ENCODE results near the gene TCP1.

DNA sequence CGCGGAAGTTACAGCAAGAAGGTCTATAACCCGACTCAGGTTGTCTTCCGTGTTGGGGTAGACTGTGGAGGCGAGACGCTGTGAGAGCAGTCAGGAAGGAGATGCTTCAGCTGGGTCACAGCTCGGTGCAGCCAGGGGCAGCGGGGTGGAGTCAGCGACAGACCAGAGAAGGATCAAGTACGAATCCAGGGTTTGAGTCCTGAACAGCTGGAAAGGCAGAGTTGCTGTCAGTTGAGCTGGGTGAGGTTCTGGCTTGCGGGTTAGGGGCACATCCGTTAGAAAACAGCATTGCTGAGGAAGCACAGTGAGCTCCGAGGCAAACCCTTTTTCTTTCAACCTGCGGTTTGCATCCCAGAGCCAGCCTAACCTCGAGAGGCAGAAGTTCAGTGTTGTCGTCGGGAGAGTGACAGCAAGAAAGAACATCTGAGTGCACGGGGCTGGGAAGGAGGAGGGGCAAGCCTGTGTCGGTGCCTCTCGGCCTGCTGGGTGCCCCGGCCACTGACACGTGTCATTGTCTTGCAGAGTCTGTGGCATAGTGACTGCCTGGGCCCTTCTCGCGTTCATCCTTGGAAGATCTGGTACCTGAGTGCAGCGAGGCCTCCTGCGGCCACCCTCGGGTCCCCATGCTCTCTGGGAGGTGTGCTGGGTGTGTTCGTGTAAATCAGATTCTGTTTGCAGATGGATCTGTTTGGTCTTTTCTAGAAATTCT, 30.7 kb upstream of the TCP1 start:
- TF ChIP-seq, protein P1, sequence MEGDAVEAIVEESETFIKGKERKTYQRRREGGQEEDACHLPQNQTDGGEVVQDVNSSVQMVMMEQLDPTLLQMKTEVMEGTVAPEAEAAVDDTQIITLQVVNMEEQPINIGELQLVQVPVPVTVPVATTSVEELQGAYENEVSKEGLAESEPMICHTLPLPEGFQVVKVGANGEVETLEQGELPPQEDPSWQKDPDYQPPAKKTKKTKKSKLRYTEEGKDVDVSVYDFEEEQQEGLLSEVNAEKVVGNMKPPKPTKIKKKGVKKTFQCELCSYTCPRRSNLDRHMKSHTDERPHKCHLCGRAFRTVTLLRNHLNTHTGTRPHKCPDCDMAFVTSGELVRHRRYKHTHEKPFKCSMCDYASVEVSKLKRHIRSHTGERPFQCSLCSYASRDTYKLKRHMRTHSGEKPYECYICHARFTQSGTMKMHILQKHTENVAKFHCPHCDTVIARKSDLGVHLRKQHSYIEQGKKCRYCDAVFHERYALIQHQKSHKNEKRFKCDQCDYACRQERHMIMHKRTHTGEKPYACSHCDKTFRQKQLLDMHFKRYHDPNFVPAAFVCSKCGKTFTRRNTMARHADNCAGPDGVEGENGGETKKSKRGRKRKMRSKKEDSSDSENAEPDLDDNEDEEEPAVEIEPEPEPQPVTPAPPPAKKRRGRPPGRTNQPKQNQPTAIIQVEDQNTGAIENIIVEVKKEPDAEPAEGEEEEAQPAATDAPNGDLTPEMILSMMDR (conservative IDR thresholded peaks at IDR 0.05; ENCODE audit: low read depth in 2 of 2), result no peak
- TF ChIP-seq EZH2 (IDR thresholded peaks at IDR 0.05; ENCODE audit: low read depth, unreplicated experiment) (no peak), NANOG (IDR thresholded peaks at IDR 0.05; ENCODE audit: borderline replicate concordance) (no peak), POLR2AphosphoS5 (IDR thresholded peaks at IDR 0.05; ENCODE audit: low read depth) (no peak), EZH2phosphoT487 (IDR thresholded peaks at IDR 0.05; ENCODE audit: unreplicated experiment) (no peak), ZNF114 (CRISPR knock-in tag; IDR thresholded peaks at IDR 0.05) (no peak), JUNB (IDR thresholded peaks at IDR 0.05; ENCODE audit: unreplicated experiment) (no peak), CREB1 (CRISPR knock-in tag; IDR thresholded peaks at IDR 0.05; ENCODE audit: low read depth) (no peak)
- TF ChIP-seq, protein P2, sequence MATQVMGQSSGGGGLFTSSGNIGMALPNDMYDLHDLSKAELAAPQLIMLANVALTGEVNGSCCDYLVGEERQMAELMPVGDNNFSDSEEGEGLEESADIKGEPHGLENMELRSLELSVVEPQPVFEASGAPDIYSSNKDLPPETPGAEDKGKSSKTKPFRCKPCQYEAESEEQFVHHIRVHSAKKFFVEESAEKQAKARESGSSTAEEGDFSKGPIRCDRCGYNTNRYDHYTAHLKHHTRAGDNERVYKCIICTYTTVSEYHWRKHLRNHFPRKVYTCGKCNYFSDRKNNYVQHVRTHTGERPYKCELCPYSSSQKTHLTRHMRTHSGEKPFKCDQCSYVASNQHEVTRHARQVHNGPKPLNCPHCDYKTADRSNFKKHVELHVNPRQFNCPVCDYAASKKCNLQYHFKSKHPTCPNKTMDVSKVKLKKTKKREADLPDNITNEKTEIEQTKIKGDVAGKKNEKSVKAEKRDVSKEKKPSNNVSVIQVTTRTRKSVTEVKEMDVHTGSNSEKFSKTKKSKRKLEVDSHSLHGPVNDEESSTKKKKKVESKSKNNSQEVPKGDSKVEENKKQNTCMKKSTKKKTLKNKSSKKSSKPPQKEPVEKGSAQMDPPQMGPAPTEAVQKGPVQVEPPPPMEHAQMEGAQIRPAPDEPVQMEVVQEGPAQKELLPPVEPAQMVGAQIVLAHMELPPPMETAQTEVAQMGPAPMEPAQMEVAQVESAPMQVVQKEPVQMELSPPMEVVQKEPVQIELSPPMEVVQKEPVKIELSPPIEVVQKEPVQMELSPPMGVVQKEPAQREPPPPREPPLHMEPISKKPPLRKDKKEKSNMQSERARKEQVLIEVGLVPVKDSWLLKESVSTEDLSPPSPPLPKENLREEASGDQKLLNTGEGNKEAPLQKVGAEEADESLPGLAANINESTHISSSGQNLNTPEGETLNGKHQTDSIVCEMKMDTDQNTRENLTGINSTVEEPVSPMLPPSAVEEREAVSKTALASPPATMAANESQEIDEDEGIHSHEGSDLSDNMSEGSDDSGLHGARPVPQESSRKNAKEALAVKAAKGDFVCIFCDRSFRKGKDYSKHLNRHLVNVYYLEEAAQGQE (IDR thresholded peaks at IDR 0.05; ENCODE audit: unreplicated experiment), result no peak

All from GM23338 (cell line).